GM19452 (cell line): ENCODE measurements around the gene LRRC51.
A peak's percentile ranks its signal among the peaks of the same experiment; 100 is the strongest.

Source experiments
- ATAC-seq: cut with Tn5 transposase; IDR thresholded peaks from one replicate; pipeline ENCODE4 v1.9.1; 2021; ENCODE audit not compliant: unreplicated experiment

LRRC51 gene, protein sequence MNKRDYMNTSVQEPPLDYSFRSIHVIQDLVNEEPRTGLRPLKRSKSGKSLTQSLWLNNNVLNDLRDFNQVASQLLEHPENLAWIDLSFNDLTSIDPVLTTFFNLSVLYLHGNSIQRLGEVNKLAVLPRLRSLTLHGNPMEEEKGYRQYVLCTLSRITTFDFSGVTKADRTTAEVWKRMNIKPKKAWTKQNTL

DNA sequence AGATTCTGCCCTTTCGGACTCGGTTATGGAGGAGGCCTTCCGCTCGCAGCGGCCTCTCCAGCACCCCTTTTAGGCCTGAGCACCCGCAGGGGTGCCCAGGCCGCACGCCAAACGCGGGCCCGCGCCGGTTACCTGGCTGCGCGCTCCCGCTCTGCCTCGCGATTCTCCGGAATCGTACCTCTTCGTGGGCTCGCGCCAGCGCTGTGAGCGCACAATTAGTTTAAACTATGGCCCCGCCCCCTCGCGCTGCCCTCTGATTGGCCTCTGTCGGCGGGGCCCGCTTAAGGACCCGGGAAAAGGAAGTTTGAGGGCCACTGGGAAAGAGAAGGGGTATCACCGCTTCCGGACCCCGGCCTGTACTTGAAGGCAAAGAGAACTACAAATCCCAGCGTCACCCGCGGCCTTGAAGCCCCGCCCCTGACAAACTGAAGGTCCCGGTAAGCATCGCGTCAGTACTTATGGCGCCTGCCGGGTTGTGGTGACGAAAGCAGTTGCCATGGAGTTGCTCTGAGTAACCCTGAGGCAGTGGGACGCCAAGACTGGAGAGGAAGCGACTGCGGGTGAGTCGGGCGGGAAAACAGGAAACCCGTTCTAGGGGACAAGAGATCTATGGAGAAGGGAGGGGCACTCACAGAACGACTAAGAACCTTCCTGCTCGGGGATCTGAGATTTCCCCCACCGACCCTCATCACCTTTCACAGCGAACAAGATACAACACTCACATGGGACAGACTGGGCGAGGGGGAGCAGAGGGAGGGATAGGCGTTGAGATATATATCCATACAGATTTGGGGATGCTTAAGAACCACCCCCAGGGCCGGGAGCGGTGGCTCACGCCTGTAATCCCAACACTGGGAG, at the start of gene LRRC51, which contains the start of gene NUMA1:
Gene LRRC51, plus strand, starts transcription at position 525 of the 858 bp plus-strand sequence. CDS start 8,234 bp downstream, outside the sequence.
Gene NUMA1, minus strand, starts transcription at position 217 of the 858 bp plus-strand sequence. CDS start 44,599 bp downstream, outside the sequence.
- ATAC-seq: peak; percentile 93

DNA sequence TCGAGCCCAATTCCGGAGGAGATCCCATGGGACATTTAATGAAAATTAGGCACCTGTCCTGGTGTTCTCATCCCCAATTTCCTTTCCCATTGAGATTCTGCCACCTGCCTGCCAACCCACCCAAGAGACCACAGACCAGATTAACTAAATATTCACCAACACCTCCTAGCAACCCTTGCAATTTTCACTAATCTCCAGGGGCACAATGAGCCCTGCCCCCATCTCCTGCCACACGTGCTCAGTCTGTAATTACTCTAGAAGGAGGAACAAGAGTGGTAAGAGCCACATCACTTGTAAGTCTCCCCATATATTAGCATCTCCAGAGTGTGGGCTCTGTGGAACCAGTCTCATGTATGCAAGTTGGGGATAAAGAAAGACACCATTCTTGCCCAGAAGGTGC, 44.0 kb upstream of the LRRC51 start:
- ATAC-seq: no peak

DNA sequence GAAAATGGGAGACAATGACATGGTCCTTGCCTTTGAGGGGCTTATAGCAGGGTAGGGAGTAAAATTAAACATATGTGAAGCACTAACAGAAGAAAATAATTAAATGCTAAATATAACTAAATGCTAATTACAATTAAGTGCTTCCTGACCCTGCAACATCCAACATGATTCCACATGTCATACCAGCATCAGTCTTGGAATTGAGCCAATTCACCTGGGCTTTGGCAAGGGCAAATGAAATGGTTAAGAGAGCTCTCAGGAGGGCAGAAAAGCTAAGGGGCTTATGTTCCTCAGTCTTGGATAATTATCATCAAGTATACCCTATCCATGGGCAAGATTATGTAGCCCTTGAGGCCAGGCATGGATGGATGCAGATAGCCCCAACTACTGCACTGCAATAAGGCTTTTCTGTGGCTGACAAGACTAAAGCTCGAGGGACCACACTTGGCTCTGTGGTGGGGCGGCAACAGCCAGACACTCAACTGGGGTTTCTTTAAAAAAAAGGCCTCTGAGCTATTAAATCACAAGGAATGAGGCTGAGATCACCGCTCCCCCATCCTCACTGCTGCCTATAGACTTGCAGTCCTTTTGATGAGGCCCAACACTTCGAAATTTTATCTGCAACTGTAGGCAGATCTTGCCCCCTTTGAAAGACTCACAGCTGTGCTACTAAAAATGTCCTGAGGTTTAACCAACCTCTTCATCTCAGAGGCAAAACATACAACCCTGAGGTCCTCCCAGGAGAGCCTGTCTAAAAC, 42.9 kb upstream of the LRRC51 start:
- ATAC-seq: no peak

DNA sequence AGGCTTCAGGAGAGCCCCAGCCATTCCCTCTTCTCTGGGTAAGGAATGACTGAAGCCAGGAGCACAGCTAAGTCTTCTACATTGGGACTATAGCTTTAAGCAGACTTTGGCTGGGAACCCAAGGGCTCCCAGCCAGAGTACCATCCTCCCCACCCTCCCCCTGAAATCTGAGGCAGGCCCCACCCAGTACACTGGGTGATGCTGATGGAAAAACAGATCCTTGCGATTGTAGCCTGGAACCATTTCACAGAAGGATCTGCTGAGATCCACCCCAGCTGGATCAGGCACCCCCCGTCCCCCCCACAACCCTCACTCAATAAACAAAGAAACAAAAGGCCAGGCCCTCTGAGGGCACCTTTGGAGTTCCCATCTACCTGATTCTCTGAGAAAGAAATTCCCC, 42.2 kb upstream of the LRRC51 start:
- ATAC-seq: no peak

DNA sequence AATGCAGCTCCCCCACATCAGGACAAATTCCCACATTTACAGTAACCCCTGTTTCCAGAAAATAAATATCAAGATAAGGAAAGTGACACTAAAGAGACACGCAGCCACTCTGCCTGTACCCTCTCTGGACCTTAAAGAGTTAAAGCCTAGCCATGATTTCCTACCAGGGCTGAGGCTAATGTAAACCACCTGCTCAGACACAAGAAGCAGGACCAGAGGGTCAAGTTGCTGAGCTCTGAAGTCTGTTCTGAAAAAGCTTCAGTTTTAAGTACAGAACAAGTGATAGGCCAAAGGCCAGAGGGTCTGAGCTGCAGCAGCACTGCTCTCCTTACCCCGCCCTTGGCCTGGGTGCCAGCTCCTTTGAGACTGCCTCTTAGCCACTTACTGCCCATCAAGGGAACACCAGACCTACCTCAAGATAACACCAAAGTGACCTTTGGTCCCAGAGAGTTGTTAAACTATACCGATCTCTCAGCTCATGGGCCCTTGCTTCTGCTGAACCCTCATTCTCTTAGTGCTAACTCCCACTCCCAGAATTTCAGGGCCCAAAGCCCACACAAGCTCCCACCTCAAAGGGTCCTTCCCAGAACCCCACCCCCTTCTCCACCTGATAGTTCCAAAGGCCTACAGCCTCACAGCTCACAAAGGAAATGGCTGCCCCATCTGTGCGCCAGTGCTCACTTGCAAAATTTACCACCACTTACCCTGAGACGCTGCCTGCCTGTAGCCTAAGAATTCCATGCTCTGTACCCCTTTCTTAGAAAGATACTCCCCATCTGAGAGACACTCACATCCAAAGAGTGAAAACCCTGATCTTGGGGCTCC, 41.4 kb upstream of the LRRC51 start:
- no peak for ATAC-seq

DNA sequence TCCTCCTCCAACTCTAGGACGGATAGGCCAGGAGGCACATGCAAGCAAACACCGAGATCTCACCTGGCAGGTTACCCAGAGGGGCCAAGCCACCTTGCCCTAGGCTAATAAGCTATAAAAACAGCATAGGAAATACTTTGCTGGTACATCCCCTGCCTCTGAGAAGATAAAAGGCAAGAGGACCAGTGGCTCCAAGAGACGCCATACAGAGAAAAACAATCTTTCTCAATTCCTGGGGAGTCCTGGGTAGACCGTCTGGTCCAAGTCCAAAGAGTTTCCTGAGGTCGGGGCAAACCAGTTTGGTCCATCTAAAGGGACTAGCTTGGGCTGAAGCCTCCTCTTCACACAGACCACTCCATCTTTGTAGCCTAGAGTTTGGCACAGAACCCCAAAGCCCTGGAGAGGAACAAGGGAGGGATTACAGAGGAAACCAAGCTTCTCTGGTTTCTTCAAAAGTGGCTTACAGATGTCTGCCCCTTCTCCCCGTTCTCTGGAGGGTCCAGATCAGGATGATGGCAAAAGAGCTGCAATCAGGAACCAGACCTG, 40.7 kb upstream of the LRRC51 start:
- ATAC-seq: no peak

DNA sequence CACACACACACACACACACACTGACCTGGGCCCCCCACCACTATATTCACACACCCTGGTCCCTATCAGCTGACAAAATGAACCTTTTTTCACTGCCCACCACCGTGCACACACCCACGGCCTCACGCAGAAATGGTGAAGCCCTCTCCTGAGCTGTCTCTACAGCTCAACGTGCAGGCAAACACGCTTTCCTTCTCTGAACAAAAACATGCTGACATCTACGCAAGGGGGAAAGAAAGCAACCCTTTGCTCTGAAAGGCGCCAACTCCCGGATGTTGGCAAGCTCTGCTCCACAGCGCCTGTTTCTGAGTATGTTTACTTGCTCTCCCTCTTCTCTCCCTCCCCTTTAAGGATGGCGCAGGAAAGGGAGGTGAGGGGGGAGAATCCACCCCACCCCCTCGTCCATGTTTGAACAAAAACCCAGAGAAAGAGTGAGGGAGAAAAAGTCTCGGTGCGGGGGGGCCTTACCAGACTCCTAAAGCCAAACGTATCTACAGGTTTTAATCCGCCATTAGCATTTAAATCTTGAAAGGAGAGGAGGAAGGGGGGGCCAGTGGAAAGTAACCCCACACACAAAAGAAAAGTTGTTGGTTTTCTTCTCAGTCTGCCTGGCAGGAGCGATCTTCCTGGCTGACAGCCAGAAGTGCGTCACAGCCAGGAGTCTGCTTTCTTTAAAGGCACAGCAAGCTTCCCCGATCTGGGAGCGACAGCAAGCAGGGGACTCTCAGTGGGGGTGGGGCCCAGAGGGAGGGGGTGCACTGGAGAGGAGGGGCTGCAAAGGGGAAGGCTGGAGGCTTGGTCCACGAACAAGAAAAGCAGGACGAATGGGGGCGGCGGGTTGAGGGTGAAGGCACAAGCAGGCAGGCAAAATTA, 39.9 kb upstream of the LRRC51 start:
- no peak for ATAC-seq

DNA sequence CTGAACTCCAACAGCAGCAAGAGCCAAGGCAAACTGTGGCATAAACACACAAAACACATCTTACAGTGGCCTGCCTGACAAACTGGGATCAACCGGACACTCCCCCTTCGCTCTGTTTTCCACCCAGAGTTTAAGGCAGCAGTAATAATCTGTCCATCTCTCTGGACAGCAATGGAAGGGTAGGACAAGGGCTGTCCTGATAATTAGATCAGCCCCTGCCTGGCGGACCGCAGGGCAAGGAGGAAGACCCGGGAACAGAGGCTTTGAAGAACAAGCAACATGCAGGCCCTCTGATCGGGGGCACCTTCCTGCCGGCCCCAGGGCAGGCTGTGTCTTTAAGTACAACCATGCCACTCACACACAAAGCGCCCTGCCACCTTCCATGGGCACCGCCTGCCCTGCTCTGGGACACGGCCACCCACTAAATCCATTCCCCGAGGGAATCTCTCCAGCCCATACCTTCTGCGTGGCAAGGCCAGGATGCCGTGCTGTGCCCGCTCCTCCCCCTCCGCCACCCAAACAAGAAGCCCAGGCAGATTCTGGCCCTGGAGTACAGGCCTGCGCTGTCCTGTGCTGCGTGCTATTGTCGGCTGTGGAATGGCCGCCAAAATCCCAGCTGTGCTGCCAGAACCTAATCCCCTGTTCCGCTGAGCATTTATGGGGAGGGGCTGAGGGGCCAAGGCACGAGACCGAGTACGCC, 39.1 kb upstream of the LRRC51 start:
- ATAC-seq: no peak

DNA sequence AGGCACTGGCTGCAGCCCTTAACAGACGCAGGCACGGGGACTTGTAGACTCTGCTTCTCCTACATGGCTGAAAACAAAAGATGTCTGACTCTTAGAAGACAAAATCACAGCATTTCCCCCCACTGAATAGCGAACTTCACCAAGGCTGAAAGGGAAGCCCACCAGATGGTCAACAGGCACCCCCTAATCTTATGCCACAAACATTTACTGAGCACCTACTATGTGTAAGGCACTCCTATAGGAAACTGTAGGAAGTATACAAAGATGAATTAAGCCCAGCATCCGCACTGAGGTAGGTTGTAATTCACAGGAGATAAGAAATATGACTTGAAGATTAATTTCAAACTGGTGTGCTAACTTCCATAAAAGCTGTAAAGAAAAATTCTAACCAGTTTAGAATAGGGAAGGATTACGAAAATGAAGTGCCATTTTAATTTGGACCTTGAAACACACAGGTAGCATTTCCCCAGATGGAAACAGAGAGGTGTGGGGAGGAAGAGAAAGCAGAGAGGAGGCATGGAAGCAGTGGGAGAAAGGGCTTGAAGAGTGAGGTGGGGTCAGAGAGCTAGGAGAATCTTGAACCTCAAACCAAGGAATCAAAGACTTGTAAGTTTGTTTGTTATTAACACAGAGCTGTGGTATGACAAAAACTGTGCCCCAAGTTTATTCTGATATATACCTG, 38.4 kb upstream of the LRRC51 start:
- no peak for ATAC-seq

DNA sequence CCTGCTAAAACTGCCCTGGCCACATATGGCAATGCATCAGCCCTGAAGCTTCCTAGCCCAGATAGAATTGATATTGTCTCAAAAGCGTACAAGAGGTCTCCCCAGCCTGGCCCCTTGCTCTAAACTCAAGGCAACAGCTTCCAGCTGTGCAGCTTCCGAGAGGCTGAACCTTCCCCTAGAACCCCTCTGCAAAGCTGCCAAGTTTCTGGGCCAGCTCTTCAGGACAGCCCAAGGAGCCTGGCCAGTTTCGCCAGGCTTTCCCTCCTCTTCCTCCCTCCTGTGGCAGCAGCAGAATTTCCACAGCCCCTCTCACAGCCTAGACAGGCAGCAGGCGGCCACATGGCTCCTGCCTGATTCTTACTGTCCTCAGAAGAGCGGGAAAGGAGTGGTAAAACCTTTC, 34.8 kb upstream of the LRRC51 start:
- no peak for ATAC-seq

DNA sequence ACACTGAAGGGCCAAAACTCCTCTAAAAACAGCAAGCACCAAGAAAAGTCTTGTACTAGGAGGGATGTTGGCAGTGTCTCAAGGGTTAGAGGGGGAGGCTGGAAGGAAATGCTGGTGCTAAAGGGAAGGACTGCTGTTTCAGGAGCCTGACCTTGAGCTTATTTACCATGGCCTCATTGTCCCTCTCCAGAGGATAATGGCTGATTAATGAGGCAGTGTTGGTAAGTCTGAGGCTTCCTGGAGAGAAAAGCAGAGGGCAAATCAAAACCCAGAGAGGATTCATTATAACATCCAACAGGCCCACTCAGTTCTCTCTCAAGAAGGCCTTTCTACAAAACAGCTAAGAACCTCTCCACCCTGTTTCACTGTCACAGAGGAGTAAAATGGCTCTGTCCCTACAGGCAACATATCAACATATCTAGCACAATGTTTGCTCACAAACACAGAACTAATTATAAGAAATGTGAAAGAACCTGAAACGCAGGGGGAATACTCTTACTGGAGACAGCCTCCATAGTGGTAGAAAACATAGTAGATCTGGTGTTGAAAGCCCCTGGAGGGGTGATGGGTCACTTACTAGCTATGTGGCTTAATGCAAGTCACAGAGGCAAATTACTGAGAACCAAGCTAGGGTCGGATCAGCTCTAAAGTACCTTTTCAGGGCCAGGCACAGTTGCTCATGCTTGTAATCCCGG, 31.7 kb upstream of the LRRC51 start:
- ATAC-seq: no peak

DNA sequence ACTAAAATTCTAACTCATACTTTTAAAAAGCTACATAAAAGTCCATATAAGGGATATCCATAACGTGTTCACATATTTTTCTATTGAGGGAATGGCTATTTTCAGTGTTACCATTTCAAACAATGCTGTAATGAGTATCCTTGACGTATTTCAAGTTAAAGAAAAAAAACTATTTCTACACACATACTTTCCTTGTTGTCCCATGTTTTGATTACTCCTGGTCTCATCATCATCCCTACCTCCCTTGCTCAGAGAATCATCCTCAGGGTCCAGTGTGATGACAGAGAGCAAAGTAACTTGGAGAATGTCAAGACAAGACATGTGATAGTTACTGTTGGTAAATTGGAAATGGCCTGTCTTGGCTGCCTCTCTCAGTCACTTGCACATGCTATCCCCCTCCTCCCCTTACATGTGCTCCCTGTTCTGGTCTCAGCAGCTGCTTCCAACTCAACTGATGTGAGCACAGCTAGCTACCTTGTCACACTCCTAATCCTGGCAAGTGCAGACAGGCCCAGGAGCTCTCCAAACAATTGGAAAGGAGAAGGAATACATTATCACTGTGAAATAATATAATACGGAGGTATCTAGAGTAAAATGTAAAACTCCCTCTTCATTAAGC, 22.1 kb upstream of the LRRC51 start:
- ATAC-seq: no peak

DNA sequence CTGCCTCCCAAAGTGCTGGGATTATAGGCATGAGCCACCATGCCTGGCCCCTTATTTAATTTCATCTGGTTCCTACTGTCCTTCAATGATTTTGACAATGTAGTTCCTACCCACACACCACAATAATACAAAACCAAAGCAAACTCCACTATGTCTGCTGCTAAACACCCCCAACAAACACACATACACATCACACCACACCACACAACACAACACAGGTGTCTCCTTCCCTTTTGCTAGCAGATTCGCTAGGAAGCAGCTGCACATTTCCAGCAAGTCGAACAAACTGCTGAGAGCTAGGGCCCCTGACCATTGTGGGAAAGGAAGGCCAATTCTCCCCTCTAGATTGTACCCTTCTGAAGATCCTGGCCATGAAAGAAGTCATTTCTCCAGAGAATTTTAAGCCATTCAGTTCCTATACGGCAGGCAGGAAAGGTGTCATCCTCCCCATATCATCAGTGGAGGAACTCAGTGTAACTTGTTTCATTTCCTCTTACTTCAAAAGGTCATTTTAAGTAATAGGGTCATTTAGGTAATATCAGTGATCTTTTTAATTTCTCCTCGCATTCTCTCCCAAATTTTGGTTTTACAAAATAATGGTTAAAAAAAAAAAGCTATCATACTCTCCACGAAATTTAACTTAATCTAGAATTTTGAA, 18.8 kb upstream of the LRRC51 start:
- no peak for ATAC-seq

DNA sequence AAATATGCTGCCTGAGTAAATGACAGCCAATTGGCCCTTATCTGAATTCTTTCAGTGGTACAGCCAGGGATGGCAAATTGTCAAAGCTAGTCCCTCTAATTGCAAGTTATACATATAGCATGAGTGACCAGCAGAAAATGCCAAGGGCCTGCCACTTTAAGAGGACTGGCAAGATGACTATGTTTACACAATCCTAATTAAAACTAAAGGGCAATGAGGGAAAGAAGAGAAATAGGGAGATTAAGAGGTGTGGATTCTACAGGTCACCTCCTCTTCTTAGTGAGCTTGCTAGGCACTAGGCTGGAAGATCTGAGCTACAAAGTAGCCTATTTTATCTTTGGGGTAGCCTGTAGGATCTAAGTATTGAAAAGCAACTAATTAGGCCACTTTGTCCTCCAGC, 13.8 kb upstream of the LRRC51 start:
- no peak for ATAC-seq

DNA sequence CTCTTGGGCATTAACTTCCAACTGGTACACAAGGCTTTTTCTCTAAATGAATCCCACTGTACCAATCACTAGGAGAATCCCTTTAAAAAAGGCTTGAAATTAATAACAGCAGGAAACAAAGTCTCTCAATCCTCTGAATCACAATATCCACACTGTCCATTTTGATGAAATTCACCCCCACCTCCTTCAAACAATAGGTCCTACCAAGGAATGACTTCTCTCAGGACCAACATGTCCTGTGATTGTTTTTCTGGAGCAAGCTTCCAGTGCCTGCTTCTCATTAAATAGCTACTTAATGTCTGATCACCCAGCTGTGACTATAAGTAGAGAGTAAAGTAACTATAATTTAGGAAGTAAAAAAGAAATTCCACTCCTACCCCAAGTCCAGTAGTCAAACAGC, 13.4 kb upstream of the LRRC51 start:
- no peak for ATAC-seq

DNA sequence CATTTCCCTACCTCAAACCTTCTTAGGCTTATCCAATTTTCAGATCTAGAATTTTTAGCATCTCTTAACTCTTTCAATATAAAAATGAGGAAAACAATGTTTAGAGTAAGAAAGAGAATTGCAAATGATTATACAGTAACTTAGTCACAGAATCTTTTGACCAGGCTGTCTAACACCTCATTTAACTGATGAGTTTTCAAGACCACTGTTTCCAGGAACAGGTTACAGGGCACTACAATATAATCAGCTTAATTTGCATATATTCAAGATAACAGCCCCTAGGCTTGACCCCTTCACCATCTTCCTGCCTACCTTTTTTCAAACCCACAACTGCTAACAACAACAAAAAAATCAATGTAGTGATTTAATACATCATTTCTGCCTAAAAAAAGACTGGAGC, 13.0 kb upstream of the LRRC51 start:
- ATAC-seq: no peak

DNA sequence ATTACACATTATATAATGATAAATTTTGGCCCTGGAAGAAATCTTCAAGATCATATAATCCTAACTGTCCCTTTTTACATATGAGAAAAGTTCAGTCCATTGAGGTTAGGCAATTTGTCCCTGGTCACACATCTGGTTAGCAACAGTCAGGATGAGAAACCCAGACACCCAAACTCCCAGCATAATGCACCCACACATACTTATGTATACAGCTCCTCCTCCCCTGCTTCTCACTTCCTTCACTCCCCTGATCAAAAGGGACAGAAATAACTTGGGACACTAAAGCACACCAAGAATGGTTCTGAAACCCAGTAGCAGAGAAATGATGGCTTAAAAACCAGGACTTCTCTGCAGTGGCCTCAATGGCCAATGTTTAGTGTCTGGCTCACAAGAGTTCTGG, 11.4 kb upstream of the LRRC51 start:
- no peak for ATAC-seq
